Natural killer cell treated with Interleukin-12 subunit alpha and Interleukin-12 subunit beta and Interleukin-15 and Interleukin-18, amount 100 ng/mL, for 72 hours (primary cell): ENCODE results near the gene ATG4B. TPM values are rescaled to one million over a fixed set of nuclear protein-coding genes. Genes with fewer than 3 reads are reported as not detected.
"Not testable (repeated sequence)": the region's sequence is repeated elsewhere in the genome, so short reads cannot be mapped to it uniquely, and the experiment has no call there.

ENCODE experiments used
- ATAC-seq, 2 donors: fragments of 150-1000 bp; cut with Tn5 transposase in 1 of 2; sonication (Bioruptor Pico), chemical (Tn5 transposase) in 1 of 2; 2 replicates each; pipeline ENCODE4 v1.10.0; 2021
- DNase-seq: peaks from one replicate; pipeline ENCODE4 v3.0.0; 2022; ENCODE audit warnings: low spot score
- H3K27ac Mint-ChIP-seq, 2 donors: 1 replicate in 1 of 2; 2 replicates in 1 of 2; pipeline ENCODE4 v1.8.0; 2022; ENCODE audit warnings: mixed read lengths in 2 of 2, mild to moderate bottlenecking in 1 of 2, moderate library complexity in 1 of 2
- H3K27me3 Mint-ChIP-seq, 2 donors: 1 replicate in 1 of 2; 2 replicates in 1 of 2; pipeline ENCODE4 v1.8.0; 2022; ENCODE audit warnings: mixed read lengths in 2 of 2
- H3K36me3 Mint-ChIP-seq: one replicate; pipeline ENCODE4 v1.8.0; 2022; ENCODE audit warnings: mixed read lengths
- H3K4me1 Mint-ChIP-seq, 2 donors: 1 replicate in 1 of 2; 2 replicates in 1 of 2; pipeline ENCODE4 v1.8.0; 2022; ENCODE audit warnings: low read depth in 2 of 2, mixed read lengths in 2 of 2, mild to moderate bottlenecking in 1 of 2
- H3K4me3 Mint-ChIP-seq: one replicate; pipeline ENCODE4 v1.8.0; 2022; ENCODE audit warnings: mixed read lengths
- H3K9me3 Mint-ChIP-seq: 2 replicates; pipeline ENCODE4 v1.8.0; 2022; ENCODE audit warnings: mixed read lengths
- total RNA-seq, 2 donors: library from RNA; stranded (reverse); gene quantifications; one replicate each; pipeline ENCODE4 v1.2.3, GENCODE V29; 2022

ATG4B gene
- total RNA-seq, 2 donors from 2014 or later = 96.2 to 127 TPM

GRCh38 chr2:241656190-241656741, 18.8 kb downstream of the ATG4B start:
- no peaks in the 10 kb centered on the region for H3K9me3 Mint-ChIP-seq
- H3K27me3 Mint-ChIP-seq = no peaks in the 10 kb centered on the region
- no peak overlapping the region for H3K4me3 Mint-ChIP-seq
- H3K27ac Mint-ChIP-seq = no peak overlapping the region
- H3K36me3 Mint-ChIP-seq = peaks cover 12% of the 10 kb centered on the region
- DNase-seq (no peak), ATAC-seq (peak in 1 of 2 donors; percentile 31)
- H3K4me1 Mint-ChIP-seq = peaks cover 0 to 5% of the 10 kb centered on the region in 2 donors

GRCh38 chr2:241657786-241658254, 20.3 kb downstream of the ATG4B start:
- no peak for ATAC-seq
- DNase-seq = no peak
- Mint-ChIP-seq H3K4me3 (no peak overlapping the region), H3K4me1 (peaks cover 0 to 5% of the 10 kb centered on the region in 2 donors), H3K27ac (no peak overlapping the region), H3K36me3 (peaks cover 17% of the 10 kb centered on the region), H3K9me3 (no peaks in the 10 kb centered on the region), H3K27me3 (no peaks in the 10 kb centered on the region)

GRCh38 chr2:241658296-241658695, 20.8 kb downstream of the ATG4B start:
- no peak overlapping the region for H3K4me3 Mint-ChIP-seq
- no peaks in the 10 kb centered on the region for H3K9me3 Mint-ChIP-seq
- peaks cover 17% of the 10 kb centered on the region for H3K36me3 Mint-ChIP-seq

GRCh38 chr2:241659150-241659739, 21.8 kb downstream of the ATG4B start:
- Mint-ChIP-seq H3K4me3 (no peak overlapping the region), H3K4me1 (peaks cover 0 to 5% of the 10 kb centered on the region in 2 donors), H3K36me3 (peaks cover 17% of the 10 kb centered on the region), H3K27me3 (no peaks in the 10 kb centered on the region), H3K27ac (no peak overlapping the region), H3K9me3 (no peaks in the 10 kb centered on the region)
- DNase-seq = no peak
- no peak for ATAC-seq

More at GRCh38 chr2:241658296-241658695, 20.8 kb downstream of the ATG4B start:
- Mint-ChIP-seq H3K4me1 (peaks cover 0 to 5% of the 10 kb centered on the region in 2 donors), H3K27ac (no peak overlapping the region), H3K27me3 (no peaks in the 10 kb centered on the region)
- no peak for ATAC-seq
- no peak for DNase-seq

- Mint-ChIP-seq H3K4me1 (peaks cover 7 to 10% of the 10 kb centered on the region in 2 donors), H3K27me3 (no peaks in the 10 kb centered on the region), H3K4me3 (no peak overlapping the region), H3K9me3 (no peaks in the 10 kb centered on the region), H3K36me3 (peaks cover 15% of the 10 kb centered on the region), H3K27ac (no peak overlapping the region)
- DNase-seq (no peak), ATAC-seq (no peak)
Observed at GRCh38 chr2:241660593-241661213, 23.2 kb downstream of the ATG4B start.

- not testable (repeated sequence) for H3K36me3 Mint-ChIP-seq, H3K4me1 Mint-ChIP-seq, DNase-seq, H3K27me3 Mint-ChIP-seq, ATAC-seq, H3K27ac Mint-ChIP-seq, H3K9me3 Mint-ChIP-seq, H3K4me3 Mint-ChIP-seq
Observed at GRCh38 chr2:241662731-241663130, 25.2 kb downstream of the ATG4B start.

- Mint-ChIP-seq H3K9me3 (no peaks in the 10 kb centered on the region), H3K27ac (peak overlapping the region; percentile 5 to 50), H3K4me3 (no peak overlapping the region), H3K36me3 (peaks cover 5% of the 10 kb centered on the region), H3K4me1 (peaks cover 5 to 8% of the 10 kb centered on the region in 2 donors), H3K27me3 (no peaks in the 10 kb centered on the region)
- no peak for DNase-seq
- no peak for ATAC-seq
Observed at GRCh38 chr2:241665731-241666440, 28.4 kb downstream of the ATG4B start.

- DNase-seq (no peak), ATAC-seq (no peak)
- Mint-ChIP-seq H3K27me3 (no peaks in the 10 kb centered on the region), H3K4me3 (no peak overlapping the region), H3K9me3 (no peaks in the 10 kb centered on the region), H3K4me1 (peaks cover 5 to 8% of the 10 kb centered on the region in 2 donors), H3K36me3 (peaks cover 2% of the 10 kb centered on the region), H3K27ac (no peak overlapping the region)
Observed at GRCh38 chr2:241666627-241667400, 29.3 kb downstream of the ATG4B start.

GRCh38 chr2:241668354-241668753, 30.9 kb downstream of the ATG4B start:
- Mint-ChIP-seq H3K27me3 (no peaks in the 10 kb centered on the region), H3K36me3 (no peaks in the 10 kb centered on the region), H3K9me3 (no peaks in the 10 kb centered on the region), H3K4me3 (no peak overlapping the region), H3K27ac (no peak overlapping the region), H3K4me1 (peaks cover 6 to 16% of the 10 kb centered on the region in 2 donors)
- no peak for DNase-seq
- ATAC-seq = no peak

- Mint-ChIP-seq H3K4me1 (peaks cover 11 to 21% of the 10 kb centered on the region in 2 donors), H3K27me3 (no peaks in the 10 kb centered on the region), H3K36me3 (no peaks in the 10 kb centered on the region), H3K27ac (no peak overlapping the region), H3K9me3 (no peaks in the 10 kb centered on the region), H3K4me3 (no peak overlapping the region)
- no peak for DNase-seq
- ATAC-seq = no peak
Observed at GRCh38 chr2:241668839-241669238, 31.3 kb downstream of the ATG4B start.

- no peak for DNase-seq
- ATAC-seq = no peak
- no peaks in the 10 kb centered on the region for H3K36me3 Mint-ChIP-seq
- H3K4me3 Mint-ChIP-seq = no peak overlapping the region
- H3K4me1 Mint-ChIP-seq = peaks cover 8 to 16% of the 10 kb centered on the region in 2 donors
- no peak overlapping the region for H3K27ac Mint-ChIP-seq
- H3K9me3 Mint-ChIP-seq = no peaks in the 10 kb centered on the region
- H3K27me3 Mint-ChIP-seq = no peaks in the 10 kb centered on the region
Observed at GRCh38 chr2:241670333-241671110, 33.0 kb downstream of the ATG4B start.

- Mint-ChIP-seq H3K4me1 (peaks cover 7 to 14% of the 10 kb centered on the region in 2 donors), H3K36me3 (no peaks in the 10 kb centered on the region), H3K27me3 (no peaks in the 10 kb centered on the region), H3K9me3 (no peaks in the 10 kb centered on the region), H3K4me3 (no peak overlapping the region), H3K27ac (no peak overlapping the region)
- DNase-seq (no peak), ATAC-seq (no peak)
Observed at GRCh38 chr2:241671457-241672240, 34.2 kb downstream of the ATG4B start.
